ENCODE measurements around the gene PRAME.
"Not testable (repeated sequence)": the region's sequence is repeated elsewhere in the genome, so short reads cannot be mapped to it uniquely, and the experiment has no call there.

PRAME gene

DNA sequence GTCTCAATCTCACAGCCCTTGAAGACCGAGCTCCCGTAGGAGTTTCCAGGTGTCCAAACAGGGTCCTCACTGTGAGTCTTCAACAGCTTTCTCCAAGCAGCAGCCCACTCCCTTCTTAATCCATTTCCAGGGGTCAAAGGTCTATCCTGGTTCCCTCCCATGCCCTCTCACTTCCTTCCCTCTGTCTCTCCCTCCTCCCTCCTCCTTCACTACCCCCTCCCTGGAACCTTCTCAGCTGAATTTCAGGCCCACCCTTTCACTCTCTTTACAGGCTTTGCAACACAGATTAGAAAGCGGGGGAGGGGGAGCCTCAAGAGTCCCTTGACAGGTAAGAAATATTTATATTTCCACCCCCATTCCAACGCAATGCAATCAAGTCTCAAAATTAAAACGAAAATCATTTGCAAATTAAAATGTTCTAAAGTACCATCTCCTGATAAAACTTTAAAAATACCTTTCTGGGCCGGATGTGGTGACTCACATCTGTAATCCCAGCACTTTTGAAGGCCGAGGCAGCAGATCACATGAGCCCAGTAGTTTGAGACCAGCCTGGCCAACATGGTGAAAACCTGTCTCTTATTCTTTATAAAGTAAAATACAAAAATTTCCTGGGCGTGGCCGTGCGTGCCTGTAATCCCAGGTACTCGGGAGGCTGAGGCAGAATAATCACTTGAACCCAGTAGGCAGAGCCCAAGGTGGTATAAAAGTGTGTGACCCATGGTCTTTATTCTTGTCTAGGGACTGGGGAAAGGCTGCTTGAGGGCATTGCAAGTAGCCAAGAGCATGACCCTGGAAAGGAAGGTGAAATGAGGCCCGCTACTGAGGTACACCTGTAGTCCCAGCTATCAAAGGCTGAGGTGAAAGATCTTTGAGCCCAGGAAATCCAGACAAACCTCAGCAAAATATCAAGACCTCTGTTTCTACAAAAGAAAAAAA, 38.1 kb downstream of the PRAME start:
- DNase-seq (ENCODE audit: low read depth) = no peak

GRCh38 chr22:22520020-22520656, 38.9 kb downstream of the PRAME start, which contains the start of gene ZNF280A:
Gene ZNF280A (minus strand): TSS chr22:22520270. CDS start chr22:22515630, 4,640 bp downstream.
- DNase-seq (ENCODE audit: low read depth) = no peak

DNA sequence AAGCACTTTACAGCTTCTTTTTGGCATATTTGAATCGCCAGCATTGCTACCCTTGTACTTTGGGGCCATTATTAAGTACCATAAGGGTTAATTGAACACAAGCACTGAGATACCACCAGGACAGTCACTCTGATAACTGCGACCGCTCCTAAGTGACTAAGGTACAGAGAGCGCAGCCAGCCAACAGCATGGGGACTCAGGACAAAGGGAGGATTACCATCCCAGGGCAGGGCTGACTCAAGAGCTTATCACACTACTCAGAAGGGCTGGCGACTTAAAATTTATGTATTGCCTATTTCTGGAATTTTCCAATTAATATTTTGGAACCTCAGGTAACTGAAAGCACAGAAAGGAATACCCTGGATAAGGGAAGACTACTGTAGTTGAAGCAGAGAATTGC, 39.5 kb downstream of the PRAME start:
- DNase-seq (ENCODE audit: low read depth) = no peak

- DNase-seq (ENCODE audit: low read depth) = no peak
Measured at GRCh38 chr22:22516992-22517391, 42.1 kb downstream of the PRAME start.

DNA sequence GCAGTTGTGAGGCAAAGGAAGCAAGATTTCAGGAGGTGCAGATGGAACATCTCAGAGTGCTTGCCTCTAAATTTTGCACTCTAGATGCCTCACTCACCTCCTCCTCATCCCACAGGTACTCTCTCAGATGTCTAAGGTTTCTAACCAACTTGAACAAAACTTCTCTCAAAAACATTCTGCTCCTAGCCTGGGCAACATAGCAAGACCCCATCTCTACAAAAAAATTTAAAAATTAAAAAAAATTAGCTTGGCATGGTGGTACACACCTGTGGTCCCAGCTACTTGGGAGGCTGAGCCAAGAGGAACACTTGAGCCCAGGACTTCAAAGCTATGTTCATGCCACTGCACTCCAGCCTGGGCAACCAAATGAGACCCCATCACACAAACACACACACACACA, 43.2 kb downstream of the PRAME start:
- DNase-seq (ENCODE audit: low read depth) = no peak

GRCh38 chr22:22514431-22514830, 44.6 kb downstream of the PRAME start:
- DNase-seq (ENCODE audit: low read depth) = not testable (repeated sequence)

GRCh38 chr22:22513619-22514018, 45.4 kb downstream of the PRAME start:
- no peak for DNase-seq (ENCODE audit: low read depth)

DNA sequence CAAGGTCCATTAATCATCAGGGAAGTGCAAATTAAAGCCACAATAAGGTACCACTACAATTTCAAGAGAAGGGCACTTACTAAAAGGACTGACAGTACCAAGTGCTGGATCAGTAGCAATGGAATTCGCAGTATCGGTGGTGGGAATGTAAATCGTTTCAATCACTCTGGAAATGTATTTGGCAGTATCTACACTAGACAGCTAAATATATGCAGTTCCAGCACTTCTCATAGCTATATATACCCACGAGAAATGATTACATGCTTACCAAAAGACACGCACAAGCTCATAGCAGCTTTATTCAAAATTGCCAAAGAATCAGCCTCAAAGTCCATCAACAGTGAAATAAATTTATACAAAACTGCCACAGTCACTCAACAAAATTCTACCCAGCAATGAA, 46.1 kb downstream of the PRAME start:
- DNase-seq (ENCODE audit: low read depth) = no peak

DNA sequence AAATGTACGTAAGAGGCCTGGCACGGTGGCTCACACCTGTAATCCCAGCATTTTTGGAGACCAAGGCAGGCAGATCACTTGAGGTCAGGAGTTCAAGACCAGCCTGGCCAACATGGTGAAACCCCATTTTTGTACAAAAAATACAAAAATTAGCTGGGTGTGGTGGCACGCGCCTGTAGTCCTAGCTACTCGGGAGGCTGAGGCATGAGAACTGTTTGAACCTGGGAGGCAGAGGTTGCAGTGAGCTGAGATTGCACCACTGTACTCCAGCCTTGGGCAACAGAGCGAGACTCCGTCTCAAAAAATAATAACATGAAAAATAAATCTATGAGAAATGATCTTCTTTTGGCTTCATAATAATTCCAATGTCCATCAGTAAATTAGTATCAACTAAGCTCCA, 48.2 kb downstream of the PRAME start:
- not testable (repeated sequence) for DNase-seq (ENCODE audit: low read depth)

DNA sequence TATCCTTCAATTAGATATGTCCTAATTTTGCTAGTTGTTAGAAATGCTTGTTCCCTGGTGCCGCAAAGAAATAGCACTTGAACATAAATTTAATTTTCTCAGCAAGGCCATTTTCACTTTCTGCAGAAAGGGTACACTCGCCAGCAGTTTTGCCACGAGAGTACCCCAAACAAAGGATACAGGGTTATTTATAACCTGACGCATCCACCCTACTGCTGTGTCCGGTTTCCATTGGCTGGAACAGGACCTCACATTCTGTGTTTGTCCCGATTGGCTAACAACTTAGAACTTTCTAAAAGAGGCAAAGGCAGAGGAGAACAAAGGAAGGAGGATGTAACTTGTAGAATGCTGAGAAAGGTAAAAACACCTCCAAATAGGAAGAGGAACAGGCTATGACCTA, 49.2 kb downstream of the PRAME start:
- not testable (repeated sequence) for DNase-seq (ENCODE audit: low read depth)

GRCh38 chr22:22508274-22509176, 50.5 kb downstream of the PRAME start, which contains the start of gene ZNF280B:
Gene ZNF280B (minus strand): TSS chr22:22508742. CDS start chr22:22489398, 19,344 bp downstream.
- DNase-seq (ENCODE audit: low read depth) = peak; percentile 77

DNA sequence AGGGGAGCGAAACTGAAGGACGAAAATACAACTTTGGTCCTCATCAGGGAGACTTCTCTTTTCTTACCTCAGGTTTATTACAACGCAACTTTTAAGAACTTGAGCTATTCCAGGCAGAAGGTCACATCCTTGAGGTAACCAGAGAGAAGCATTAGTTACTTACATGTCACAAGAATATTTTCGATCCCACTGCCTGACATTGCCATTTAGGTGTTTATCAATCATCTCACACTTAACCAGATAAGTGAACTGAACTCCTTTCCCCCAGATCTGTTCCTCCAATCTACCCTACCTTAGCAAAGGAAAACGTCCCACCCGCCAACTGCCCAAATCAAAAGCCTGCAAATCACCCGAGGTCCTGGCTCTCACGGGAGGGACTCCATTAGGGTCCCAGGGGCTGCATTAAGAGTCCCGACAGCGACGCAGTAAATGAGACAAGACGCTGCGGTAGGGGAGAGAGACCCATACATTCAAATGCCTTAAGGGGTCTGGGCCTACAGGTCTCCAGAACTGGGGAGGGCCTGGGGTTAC, 51.3 kb downstream of the PRAME start:
- DNase-seq (ENCODE audit: low read depth) = no peak

DNA sequence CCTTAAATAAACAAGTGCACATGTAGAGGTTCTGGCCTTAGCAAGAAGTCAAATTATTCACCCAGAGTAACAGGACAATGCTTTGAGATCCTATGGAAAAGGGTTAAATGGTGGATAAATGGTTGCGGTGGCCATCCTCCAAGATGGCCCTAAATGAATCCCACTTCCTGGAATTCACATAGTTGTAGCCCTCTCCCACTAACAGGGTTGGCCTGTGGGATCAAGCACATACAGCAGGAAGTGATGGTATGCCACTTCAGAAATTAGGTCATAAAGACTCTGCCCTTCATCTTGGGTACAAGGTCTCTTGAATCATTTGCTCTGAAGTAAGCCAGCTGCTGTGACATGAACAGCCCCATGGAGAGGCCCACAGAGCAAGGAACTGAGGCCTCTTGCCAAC, 52.3 kb downstream of the PRAME start:
- DNase-seq (ENCODE audit: low read depth) = no peak

DNA sequence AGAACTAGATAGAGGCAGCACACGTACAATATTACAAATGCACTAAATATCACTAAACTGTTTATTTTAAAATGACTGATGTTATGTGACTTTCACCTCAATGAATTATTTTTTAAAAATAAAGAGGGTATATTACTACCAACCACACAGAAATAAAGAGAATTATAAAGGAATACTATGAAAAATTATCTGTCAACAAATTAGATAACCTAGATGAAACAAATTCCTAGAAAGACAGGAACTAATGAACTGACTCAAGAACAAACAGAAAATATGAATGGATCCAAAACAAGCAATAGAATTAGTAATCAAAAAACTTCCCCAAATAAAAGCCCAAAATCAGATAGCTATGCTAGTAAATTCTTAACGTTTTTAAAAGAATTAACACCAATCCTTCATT, 60.8 kb downstream of the PRAME start:
- DNase-seq (ENCODE audit: low read depth) = no peak
